GM12874 (cell line): Measurements from ENCODE around the gene ZNF586.

Experiments
- TF ChIP-seq, protein P1 (sequence below): IDR thresholded peaks from 2 replicates; pipeline ENCODE4 v1.5.1; 2011; ENCODE audit warnings: low read depth, mild to moderate bottlenecking, control low read depth, low read length, moderate library complexity; ENCODE audit not compliant: insufficient read depth

Gene ZNF586

DNA sequence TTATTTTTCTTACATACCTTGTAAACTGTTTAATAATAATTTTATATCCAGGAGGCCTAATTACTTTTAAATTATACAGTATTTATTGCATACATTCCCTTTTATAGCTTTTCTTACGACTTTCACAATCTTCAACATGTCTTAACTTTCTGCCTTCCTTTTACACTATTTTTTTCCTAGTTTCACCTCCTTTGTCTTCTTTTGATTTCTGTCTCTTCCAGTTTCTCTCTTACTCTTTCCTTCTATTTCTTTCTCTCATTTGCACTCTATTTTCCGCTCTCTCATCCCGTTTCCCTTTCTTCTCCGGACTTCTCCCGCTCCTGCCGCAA is 33.8 kb downstream of the ZNF586 start:
- TF ChIP-seq, protein P1, sequence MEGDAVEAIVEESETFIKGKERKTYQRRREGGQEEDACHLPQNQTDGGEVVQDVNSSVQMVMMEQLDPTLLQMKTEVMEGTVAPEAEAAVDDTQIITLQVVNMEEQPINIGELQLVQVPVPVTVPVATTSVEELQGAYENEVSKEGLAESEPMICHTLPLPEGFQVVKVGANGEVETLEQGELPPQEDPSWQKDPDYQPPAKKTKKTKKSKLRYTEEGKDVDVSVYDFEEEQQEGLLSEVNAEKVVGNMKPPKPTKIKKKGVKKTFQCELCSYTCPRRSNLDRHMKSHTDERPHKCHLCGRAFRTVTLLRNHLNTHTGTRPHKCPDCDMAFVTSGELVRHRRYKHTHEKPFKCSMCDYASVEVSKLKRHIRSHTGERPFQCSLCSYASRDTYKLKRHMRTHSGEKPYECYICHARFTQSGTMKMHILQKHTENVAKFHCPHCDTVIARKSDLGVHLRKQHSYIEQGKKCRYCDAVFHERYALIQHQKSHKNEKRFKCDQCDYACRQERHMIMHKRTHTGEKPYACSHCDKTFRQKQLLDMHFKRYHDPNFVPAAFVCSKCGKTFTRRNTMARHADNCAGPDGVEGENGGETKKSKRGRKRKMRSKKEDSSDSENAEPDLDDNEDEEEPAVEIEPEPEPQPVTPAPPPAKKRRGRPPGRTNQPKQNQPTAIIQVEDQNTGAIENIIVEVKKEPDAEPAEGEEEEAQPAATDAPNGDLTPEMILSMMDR, result no peak

- TF ChIP-seq, protein P1, result no peak
These were observed 34.3 kb downstream of the ZNF586 start for GRCh38 chr19:57803594-57804325.

DNA sequence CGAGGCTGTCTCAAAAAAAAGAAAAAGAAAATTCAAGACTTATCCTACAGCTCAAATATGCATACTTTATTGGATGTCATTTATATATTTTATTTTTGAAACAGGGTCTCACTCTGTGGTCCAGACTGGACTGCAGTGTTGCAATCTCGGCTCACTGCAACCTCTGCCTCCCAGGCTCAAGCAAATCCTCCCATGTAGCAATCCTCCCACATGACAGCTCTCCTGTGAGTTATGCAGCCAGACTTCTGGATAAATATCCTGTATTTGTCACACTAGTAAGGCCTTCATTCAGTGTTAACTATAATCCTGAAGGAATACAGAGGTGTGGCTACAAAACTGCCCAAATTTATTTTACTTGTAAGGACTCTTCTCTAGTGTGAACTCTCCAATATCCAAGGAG is 38.1 kb downstream of the ZNF586 start:
- TF ChIP-seq, protein P1, result no peak

DNA sequence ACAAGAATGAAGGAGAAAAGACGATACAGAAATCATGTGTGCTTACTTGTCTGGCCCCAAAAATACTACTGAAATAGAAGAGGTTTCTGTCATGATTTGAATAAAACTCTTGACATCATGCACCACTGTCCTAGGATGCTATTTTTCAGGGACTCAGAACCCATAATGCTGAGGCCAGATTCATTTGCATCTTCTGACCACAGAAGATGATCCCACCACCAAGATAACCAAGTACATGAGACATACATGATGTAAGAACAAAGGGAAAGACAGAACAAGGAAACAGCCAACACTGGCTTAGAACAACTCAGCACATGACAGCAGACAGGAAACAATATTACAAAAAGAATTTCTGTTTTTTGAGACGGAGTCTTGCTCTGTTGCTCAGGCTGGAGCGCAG is 42.8 kb downstream of the ZNF586 start:
- TF ChIP-seq, protein P1, result no peak

DNA sequence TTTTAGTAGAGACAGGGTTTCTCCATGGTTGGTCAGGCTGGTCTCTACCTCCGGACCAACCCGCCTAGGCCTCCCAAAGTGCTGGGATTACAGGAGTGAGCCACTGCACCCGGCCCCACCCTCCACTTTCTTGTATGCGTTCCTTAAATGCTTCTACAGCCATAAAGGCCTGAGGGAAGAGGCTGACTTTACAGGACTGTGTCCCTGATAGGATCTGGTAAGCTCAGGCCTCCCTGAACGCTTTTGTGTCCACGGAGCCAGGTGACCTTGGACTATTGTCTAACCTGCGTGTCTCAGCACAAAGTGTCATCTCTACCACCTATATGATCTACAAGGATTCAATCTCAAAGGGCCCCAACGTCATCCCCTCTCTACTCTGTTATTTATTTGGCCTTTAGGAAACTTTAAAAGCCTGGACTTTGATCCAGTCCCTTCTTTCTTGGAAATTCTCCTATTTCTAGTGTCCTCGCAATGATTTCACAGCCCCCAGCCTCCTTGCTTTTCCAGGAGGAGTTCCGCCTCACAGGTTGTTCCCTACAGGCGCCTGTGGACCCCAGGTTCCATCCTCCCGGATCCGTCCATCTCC is 44.5 kb downstream of the ZNF586 start:
- TF ChIP-seq, protein P1, result no peak

- TF ChIP-seq, protein P1, result no peak
These were observed 45.2 kb downstream of the ZNF586 start, which contains the start of gene ZNF552 for GRCh38 chr19:57814505-57815246. Gene ZNF552 (minus strand): TSS chr19:57814913. CDS start chr19:57814743, 170 bp downstream.
